ENCODE results near the gene KAT2A. TPM values are rescaled to one million over a fixed set of nuclear protein-coding genes. Genes with fewer than 3 reads are reported as not detected.

Gene KAT2A
- polyA plus RNA-seq, 3 donors from 2014 or later, result 2.9 to 4.3 (median 3.5) TPM

DNA sequence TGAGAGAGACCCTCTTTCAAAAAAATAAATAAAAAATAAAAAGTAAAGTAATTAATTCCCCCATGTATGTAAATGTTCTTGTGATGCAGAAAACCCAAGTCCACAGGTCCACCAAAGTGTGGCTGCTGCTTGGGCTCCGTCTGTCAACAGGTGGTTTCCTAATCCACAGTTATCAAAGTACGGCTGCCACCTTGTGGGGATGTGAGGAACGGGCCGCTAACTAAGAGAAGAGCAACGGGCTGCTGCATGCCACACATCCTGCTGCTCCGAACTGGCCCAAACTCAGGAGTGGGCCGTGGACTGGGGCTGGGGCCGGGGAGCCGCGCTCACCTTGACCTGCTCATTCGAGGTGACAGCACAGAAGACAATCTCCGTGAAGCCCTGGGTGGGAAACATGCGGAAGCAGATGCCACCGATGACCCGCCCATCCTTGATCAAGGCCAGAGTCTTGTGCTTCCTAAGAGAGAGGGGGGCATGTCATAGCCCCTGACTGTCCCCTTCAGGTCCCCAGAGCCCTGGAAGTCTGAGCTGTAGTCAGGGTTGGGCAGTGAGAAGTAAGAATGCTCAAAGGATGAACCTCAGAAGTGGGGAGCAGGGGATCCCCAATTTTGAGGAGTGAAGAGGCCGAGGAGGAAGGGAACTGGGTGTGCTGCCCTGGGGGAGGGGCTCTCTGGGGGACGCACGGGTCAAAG, 4.3 kb downstream of the KAT2A start:
- peak; percentile 73 to 81 (median 75) for DNase-seq
- H3K36me3 Mint-ChIP-seq, result peaks cover 0 to 9% (median 7%) of the 10 kb centered on the region in 3 donors
- H3K27me3 Mint-ChIP-seq (ENCODE audit: low read depth in 3 of 3), result peaks cover 0 to 4% (median 0%) of the 10 kb centered on the region in 3 donors
- H3K27ac Mint-ChIP-seq, result peak overlapping the region in 1 of 6 donors; percentile 15
- peaks cover 27 to 31% of the 10 kb centered on the region in 2 donors for H3K4me1 Mint-ChIP-seq
- H3K4me3 Mint-ChIP-seq, result no peak overlapping the region
- H3K9me3 Mint-ChIP-seq, result no peaks in the 10 kb centered on the region

GRCh38 chr17:42114118-42114517, 7.0 kb downstream of the KAT2A start:
- Mint-ChIP-seq H3K4me1 (peaks cover 28 to 32% of the 10 kb centered on the region in 2 donors), H3K9me3 (no peaks in the 10 kb centered on the region), H3K27ac (no peak overlapping the region), H3K36me3 (peaks cover 0 to 13% (median 11%) of the 10 kb centered on the region in 3 donors), H3K27me3 (ENCODE audit: low read depth in 3 of 3) (peaks cover 0 to 1% (median 0%) of the 10 kb centered on the region in 3 donors), H3K4me3 (no peak overlapping the region)
- DNase-seq, result no peak

DNA sequence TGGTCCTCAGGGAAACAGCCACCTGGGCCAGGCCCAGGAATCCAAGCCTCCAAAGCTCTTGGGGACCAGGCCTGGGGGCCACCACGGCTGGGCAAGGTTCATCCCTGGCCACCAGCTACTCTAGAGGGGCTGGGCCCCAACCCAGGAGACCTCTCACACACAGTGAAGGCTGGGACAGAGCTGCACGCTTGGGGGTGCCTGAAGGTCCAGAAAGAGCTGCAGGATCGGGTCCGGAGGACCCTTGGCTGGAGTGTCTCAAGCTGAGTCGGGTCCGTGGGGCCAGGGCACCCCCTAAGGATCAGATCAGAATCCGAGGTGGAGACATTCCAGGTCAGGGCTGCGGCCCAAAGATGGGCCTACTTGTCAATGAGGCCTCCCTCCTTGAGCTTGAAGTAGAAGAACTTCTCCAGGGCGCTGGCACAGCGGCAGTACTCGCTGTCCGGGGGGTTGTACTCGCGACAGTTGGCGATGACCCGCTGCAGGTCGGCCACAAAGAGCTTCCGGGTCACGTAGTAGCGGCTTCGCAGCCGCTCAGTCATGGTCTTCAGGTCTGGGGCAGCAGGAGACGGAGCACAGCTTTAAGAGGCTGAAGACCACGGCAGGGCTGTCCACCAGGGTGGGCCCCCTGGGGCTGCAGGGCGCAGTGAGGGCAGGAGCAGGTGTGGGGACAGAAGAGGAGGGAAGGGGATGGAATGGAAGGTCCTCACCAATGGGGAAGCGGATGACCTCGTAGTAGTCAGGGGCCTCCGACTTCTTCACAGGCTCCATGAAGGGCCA, 7.7 kb downstream of the KAT2A start:
- Mint-ChIP-seq H3K4me1 (peaks cover 25 to 32% of the 10 kb centered on the region in 2 donors), H3K4me3 (no peak overlapping the region), H3K27me3 (ENCODE audit: low read depth in 3 of 3) (peaks cover 0 to 3% (median 0%) of the 10 kb centered on the region in 3 donors), H3K27ac (peak overlapping the region in 1 of 6 donors; percentile 38), H3K9me3 (no peaks in the 10 kb centered on the region), H3K36me3 (peaks cover 0 to 13% (median 8%) of the 10 kb centered on the region in 3 donors)
- DNase-seq, result no peak

GRCh38 chr17:42112552-42113176, 8.5 kb downstream of the KAT2A start, which contains the start of gene DHX58:
DHX58 (minus strand) TSS chr17:42112714; CDS start chr17:42111892, 822 bp downstream.
- peak; percentile 77 to 83 (median 79) for DNase-seq
- Mint-ChIP-seq H3K36me3 (peaks cover 0 to 13% (median 8%) of the 10 kb centered on the region in 3 donors), H3K27ac (peak within 1 kb of the TSS; percentile 89 to 97 (median 94)), H3K27me3 (ENCODE audit: low read depth in 3 of 3) (peaks cover 0 to 3% (median 0%) of the 10 kb centered on the region in 3 donors), H3K9me3 (no peaks in the 10 kb centered on the region), H3K4me1 (peaks cover 31 to 38% of the 10 kb centered on the region in 2 donors), H3K4me3 (peak within 1 kb of the TSS; percentile 83 to 93 (median 88))

DNA sequence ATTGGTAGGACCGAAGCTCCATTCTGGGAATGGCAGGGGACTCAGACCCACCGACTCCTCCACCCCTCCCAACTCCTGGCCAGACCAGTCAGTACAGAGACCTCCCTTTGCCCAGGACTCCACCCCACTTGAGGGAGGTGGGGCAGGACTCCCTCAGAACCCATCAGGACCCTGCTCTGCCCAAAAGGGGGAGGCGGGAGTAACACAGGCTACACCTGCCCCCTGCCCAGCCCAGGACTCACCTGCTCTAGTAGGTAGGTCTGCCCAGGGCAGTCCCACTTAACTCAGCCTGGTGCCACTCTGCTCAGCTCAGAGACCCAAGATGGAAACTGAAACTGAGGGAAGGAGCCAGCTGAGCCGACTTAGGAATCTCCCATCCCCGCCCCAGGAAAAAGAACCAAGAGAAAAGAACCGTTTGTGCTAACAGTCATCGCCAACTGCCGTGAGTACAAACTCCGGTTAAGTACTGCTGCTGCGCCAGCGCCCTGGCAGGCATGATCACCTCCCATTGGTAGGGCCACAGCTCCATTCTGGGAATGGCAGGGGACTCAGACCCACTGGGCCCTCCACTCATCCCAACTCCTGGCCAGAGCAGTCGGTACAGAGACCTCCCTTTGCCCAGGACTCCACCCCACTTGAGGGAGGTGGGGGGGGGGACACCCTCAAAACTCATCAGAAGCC, 9.2 kb downstream of the KAT2A start:
- Mint-ChIP-seq H3K27ac (peak overlapping the region; percentile 89 to 97 (median 94)), H3K9me3 (no peaks in the 10 kb centered on the region), H3K36me3 (peaks cover 0 to 12% (median 8%) of the 10 kb centered on the region in 3 donors), H3K4me3 (peak overlapping the region; percentile 83 to 93 (median 88)), H3K27me3 (ENCODE audit: low read depth in 3 of 3) (peaks cover 0 to 3% (median 0%) of the 10 kb centered on the region in 3 donors), H3K4me1 (peaks cover 33 to 42% of the 10 kb centered on the region in 2 donors)
- DNase-seq, result peak in 2 of 3 donors; percentile 21 to 23

GRCh38 chr17:42111265-42111636, 9.9 kb downstream of the KAT2A start:
- DNase-seq, result no peak
- peaks cover 0 to 6% (median 4%) of the 10 kb centered on the region in 3 donors for H3K36me3 Mint-ChIP-seq
- peak overlapping the region in 4 of 6 donors; percentile 67 to 96 (median 82) for H3K27ac Mint-ChIP-seq
- H3K9me3 Mint-ChIP-seq, result no peaks in the 10 kb centered on the region
- H3K4me1 Mint-ChIP-seq, result peaks cover 30 to 35% of the 10 kb centered on the region in 2 donors
- H3K27me3 Mint-ChIP-seq (ENCODE audit: low read depth in 3 of 3), result peaks cover 0 to 3% (median 0%) of the 10 kb centered on the region in 3 donors
- H3K4me3 Mint-ChIP-seq, result peak overlapping the region in 4 of 5 donors; percentile 14 to 88 (median 40)

GRCh38 chr17:42110301-42111264, 10.6 kb downstream of the KAT2A start:
- no peaks in the 10 kb centered on the region for H3K9me3 Mint-ChIP-seq
- peak overlapping the region in 5 of 6 donors; percentile 13 to 77 (median 44) for H3K27ac Mint-ChIP-seq
- H3K4me3 Mint-ChIP-seq, result peak overlapping the region; percentile 13 to 57 (median 38)
- H3K36me3 Mint-ChIP-seq, result peaks cover 0 to 4% (median 4%) of the 10 kb centered on the region in 3 donors
- H3K4me1 Mint-ChIP-seq, result peaks cover 30 to 35% of the 10 kb centered on the region in 2 donors
- DNase-seq, result no peak
- H3K27me3 Mint-ChIP-seq (ENCODE audit: low read depth in 3 of 3), result peaks cover 0 to 3% (median 0%) of the 10 kb centered on the region in 3 donors

GRCh38 chr17:42109086-42109485, 12.1 kb downstream of the KAT2A start:
- Mint-ChIP-seq H3K4me3 (no peak overlapping the region), H3K36me3 (peaks cover 2 to 4% (median 3%) of the 10 kb centered on the region in 3 donors), H3K27ac (peak overlapping the region in 2 of 6 donors; percentile 22 to 52), H3K9me3 (no peaks in the 10 kb centered on the region), H3K27me3 (ENCODE audit: low read depth in 3 of 3) (peaks cover 0 to 3% (median 0%) of the 10 kb centered on the region in 3 donors), H3K4me1 (peaks cover 30 to 35% of the 10 kb centered on the region in 2 donors)
- DNase-seq, result no peak

DNA sequence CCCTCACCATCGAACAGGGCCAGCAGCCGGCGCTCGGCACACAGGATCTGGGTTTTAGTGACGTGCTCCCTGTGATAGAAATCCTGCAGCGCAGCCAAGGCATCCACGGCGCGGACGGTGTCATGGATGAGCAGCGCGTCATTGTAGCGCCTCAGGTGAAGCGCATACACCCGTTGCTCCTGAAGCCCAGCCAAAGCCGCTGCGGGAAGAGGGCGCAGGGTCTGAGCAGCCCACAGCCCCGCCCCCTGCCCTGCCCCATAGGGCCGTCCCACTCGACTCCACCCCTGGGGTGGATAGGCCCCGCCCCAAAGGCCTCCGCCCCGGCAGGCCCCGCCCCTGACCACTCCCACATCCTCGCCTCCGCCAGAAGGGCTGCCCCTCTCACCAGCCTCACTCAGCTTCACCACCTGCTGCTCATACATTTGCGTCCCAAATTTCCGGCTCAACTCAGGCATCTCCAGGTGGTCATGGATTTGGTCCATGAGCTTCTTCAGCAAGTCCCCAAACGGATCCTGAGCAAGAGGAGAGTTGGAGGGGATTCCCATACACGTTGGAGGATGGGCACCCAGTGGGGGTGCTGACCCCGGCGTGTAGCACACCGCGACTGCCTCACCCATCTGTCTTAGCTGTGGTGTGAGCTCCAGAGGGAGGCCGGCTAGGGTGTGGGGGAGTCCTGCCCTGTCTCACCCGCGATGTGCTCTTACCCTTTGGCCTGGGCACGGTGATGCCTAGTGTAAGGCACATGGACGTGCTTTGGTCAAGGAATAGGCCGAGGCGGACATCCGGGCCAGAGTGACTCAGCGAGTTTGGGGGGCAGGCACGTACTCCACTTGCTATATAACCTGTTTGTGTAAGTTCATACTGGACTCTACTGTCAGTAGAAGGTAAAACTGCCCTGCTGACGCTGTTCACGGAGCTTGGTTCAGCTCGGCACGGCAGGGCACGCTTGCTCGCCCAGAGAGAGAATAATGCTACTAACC, 13.3 kb downstream of the KAT2A start:
- peaks cover 30 to 34% of the 10 kb centered on the region in 2 donors for H3K4me1 Mint-ChIP-seq
- peaks cover 0 to 3% (median 0%) of the 10 kb centered on the region in 3 donors for H3K27me3 Mint-ChIP-seq (ENCODE audit: low read depth in 3 of 3)
- peaks cover 3 to 4% (median 3%) of the 10 kb centered on the region in 3 donors for H3K36me3 Mint-ChIP-seq
- no peak overlapping the region for H3K27ac Mint-ChIP-seq
- peak overlapping the region in 4 of 5 donors; percentile 29 to 67 (median 50) for H3K4me3 Mint-ChIP-seq
- peak; percentile 75 to 83 (median 80) for DNase-seq
- no peaks in the 10 kb centered on the region for H3K9me3 Mint-ChIP-seq

GRCh38 chr17:42107124-42107523, 14.0 kb downstream of the KAT2A start:
- no peaks in the 10 kb centered on the region for H3K9me3 Mint-ChIP-seq
- H3K27me3 Mint-ChIP-seq (ENCODE audit: low read depth in 3 of 3), result peaks cover 0 to 3% (median 0%) of the 10 kb centered on the region in 3 donors
- H3K36me3 Mint-ChIP-seq, result peaks cover 3 to 8% (median 3%) of the 10 kb centered on the region in 3 donors
- peaks cover 24 to 26% of the 10 kb centered on the region in 2 donors for H3K4me1 Mint-ChIP-seq
- H3K27ac Mint-ChIP-seq, result no peak overlapping the region
- DNase-seq, result no peak
- H3K4me3 Mint-ChIP-seq, result peak overlapping the region in 3 of 5 donors; percentile 47 to 67 (median 54)

GRCh38 chr17:42106009-42106408, 15.2 kb downstream of the KAT2A start:
- peaks cover 0 to 1% (median 0%) of the 10 kb centered on the region in 3 donors for H3K27me3 Mint-ChIP-seq (ENCODE audit: low read depth in 3 of 3)
- H3K4me3 Mint-ChIP-seq, result no peak overlapping the region
- no peaks in the 10 kb centered on the region for H3K9me3 Mint-ChIP-seq
- H3K27ac Mint-ChIP-seq, result no peak overlapping the region
- H3K4me1 Mint-ChIP-seq, result peaks cover 14 to 22% of the 10 kb centered on the region in 2 donors
- DNase-seq, result no peak
- H3K36me3 Mint-ChIP-seq, result peaks cover 3 to 8% (median 3%) of the 10 kb centered on the region in 3 donors
